CD14-positive monocyte (primary cell): ENCODE measurements around the gene MYL3. TPM values are rescaled to one million over a fixed set of nuclear protein-coding genes. Genes with fewer than 3 reads are reported as not detected.

ENCODE experiments used
- DNase-seq, 3 donors: peaks; one replicate each; pipeline ENCODE4 v3.0.0-alpha.2; 2011 to 2022
- H2AFZ ChIP-seq: 2 replicates; pipeline ENCODE4 v1.6.0; 2012; ENCODE audit warnings: mild to moderate bottlenecking, low read depth, low read length, inconsistent platforms; ENCODE audit not compliant: insufficient read depth, poor library complexity, severe bottlenecking
- H3K27ac ChIP-seq, 2 donors: 1 replicate in 1 of 2; 2 replicates in 1 of 2; pipeline ENCODE4 v1.5.1; 2012 to 2013; ENCODE audit warnings: low read length in 2 of 2, control low read depth in 1 of 2, inconsistent platforms in 1 of 2, low read depth in 1 of 2, mild to moderate bottlenecking in 1 of 2
- H3K27me3 ChIP-seq, 2 donors: one replicate each; pipeline versions ENCODE4 v1.6.0 to v1.6.1; 2011 to 2013; ENCODE audit warnings: low read length in 2 of 2; ENCODE audit not compliant: control insufficient read depth in 2 of 2, insufficient read depth in 2 of 2
- H3K36me3 ChIP-seq, 2 donors: replicated peaks in 1 of 2; 1 replicate in 1 of 2; 2 replicates in 1 of 2; pipeline versions ENCODE4 v1.5.1 to v1.6.1; 2012 to 2013; ENCODE audit warnings: low read length in 2 of 2, control low read depth in 1 of 2, inconsistent platforms in 1 of 2, mild to moderate bottlenecking in 1 of 2; ENCODE audit not compliant: insufficient read depth in 2 of 2, control insufficient read depth in 1 of 2
- H3K4me1 ChIP-seq, 2 donors: 1 replicate in 1 of 2; 2 replicates in 1 of 2; pipeline versions ENCODE4 v1.5.1 to v1.6.1; 2012 to 2013; ENCODE audit warnings: low read length in 2 of 2, control low read depth in 1 of 2, inconsistent platforms in 1 of 2, mild to moderate bottlenecking in 1 of 2, moderate library complexity in 1 of 2; ENCODE audit not compliant: insufficient read depth in 2 of 2, control insufficient read depth in 1 of 2
- H3K4me2 ChIP-seq: replicated peaks from 2 replicates; pipeline ENCODE3; 2012; ENCODE audit warnings: low read length, moderate library complexity, mild to moderate bottlenecking; ENCODE audit not compliant: poor library complexity, severe bottlenecking; ENCODE audit errors: extremely low read depth
- H3K4me3 ChIP-seq, 3 experiments: fragments of 200-600 bp in 1 of 3; sonication (generic) in 1 of 3; replicated peaks in 1 of 3; 1 replicate in 2 of 3; 2 replicates in 1 of 3; pipeline ENCODE4 v1.5.1; 2011 to 2013; ENCODE audit warnings: low read length in 3 of 3, mild to moderate bottlenecking in 3 of 3, control low read depth in 2 of 3, low read depth in 2 of 3, inconsistent platforms in 1 of 3, moderate library complexity in 1 of 3
- H3K79me2 ChIP-seq: 2 replicates; pipeline ENCODE4 v1.6.0; 2012; ENCODE audit warnings: mild to moderate bottlenecking, control low read depth, inconsistent platforms, low read length, moderate library complexity; ENCODE audit not compliant: insufficient read depth
- H3K9ac ChIP-seq: 2 replicates; pipeline ENCODE4 v1.6.0; 2017; ENCODE audit warnings: low read length, mild to moderate bottlenecking; ENCODE audit not compliant: insufficient read depth, poor library complexity, severe bottlenecking
- H3K9me3 ChIP-seq, 2 donors: replicated peaks in 1 of 2; 1 replicate in 1 of 2; 2 replicates in 1 of 2; pipeline versions ENCODE4 v1.5.1 to v1.6.1; 2012 to 2013; ENCODE audit warnings: low read length in 2 of 2, control low read depth in 1 of 2; ENCODE audit not compliant: control insufficient read depth in 1 of 2, insufficient read depth in 1 of 2
- H4K20me1 ChIP-seq: 2 replicates; pipeline ENCODE4 v1.6.0; 2012; ENCODE audit warnings: mild to moderate bottlenecking, low read length, control low read depth, moderate library complexity; ENCODE audit not compliant: insufficient read depth
- H3K27ac Mint-ChIP-seq, 7 donors: one replicate each; pipeline ENCODE4 v1.8.0; 2020; ENCODE audit warnings: mild to moderate bottlenecking in 7 of 7, mixed read lengths in 7 of 7, moderate library complexity in 6 of 7, inconsistent platforms in 2 of 7
- H3K27me3 Mint-ChIP-seq, 3 donors: one replicate each; pipeline ENCODE4 v1.8.0; 2021 to 2022; ENCODE audit warnings: low read depth in 3 of 3, mild to moderate bottlenecking in 3 of 3, mixed read lengths in 3 of 3, moderate library complexity in 3 of 3, inconsistent platforms in 1 of 3
- H3K36me3 Mint-ChIP-seq, 2 donors: one replicate each; pipeline ENCODE4 v1.8.0; 2020; ENCODE audit warnings: mixed read lengths in 2 of 2, inconsistent platforms in 1 of 2, mild to moderate bottlenecking in 1 of 2
- H3K4me1 Mint-ChIP-seq: one replicate; pipeline ENCODE4 v1.8.0; 2020; ENCODE audit warnings: mild to moderate bottlenecking, mixed read lengths
- H3K4me3 Mint-ChIP-seq, 2 donors: one replicate each; pipeline ENCODE4 v1.8.0; 2020; ENCODE audit warnings: mild to moderate bottlenecking in 2 of 2, mixed read lengths in 2 of 2, moderate library complexity in 1 of 2
- H3K9me3 Mint-ChIP-seq, 7 donors: one replicate each; pipeline ENCODE4 v1.8.0; 2020 to 2022; ENCODE audit warnings: mixed read lengths in 7 of 7, mild to moderate bottlenecking in 6 of 7, moderate library complexity in 6 of 7, inconsistent platforms in 2 of 7
- WGBS: methylation state at CpG from one replicate; pipeline ENCODE4 v1.1.5; 2013; ENCODE audit warnings: missing lambda C conversion rate; ENCODE audit not compliant: insufficient coverage; 5-methylcytosine and 5-hydroxymethylcytosine counted together
- intact Hi-C, 2 donors: fragments of 100-400 bp; cut with micrococcal nuclease; formaldehyde crosslinking; loops; one replicate each; pipeline versions ENCODE4 v1.15.0 to v1.15.1; 2023
- polyA plus RNA-seq, 3 donors: library from polyadenylated mRNA; depleted of rRNA in 1 of 3; unstranded in 2 of 3; stranded (reverse) in 1 of 3; fragments of 300-500 nt in 2 of 3; fragments of >200 nt in 1 of 3; fragmentation: Illumina TruSeq in 2 of 3; gene quantifications; 1 replicate in 2 of 3; 2 replicates in 1 of 3; pipeline ENCODE4 v1.2.3, GENCODE V29; 2012 to 2021
- TF ChIP-seq, protein P1 (sequence below): fragments of 200-600 bp; IDR thresholded peaks from one replicate; pipeline ENCODE4 v1.8.0; 2022; ENCODE audit warnings: antibody characterized with exemption, mild to moderate bottlenecking

The MYL3 gene
- polyA plus RNA-seq, 3 donors: not detected

DNA sequence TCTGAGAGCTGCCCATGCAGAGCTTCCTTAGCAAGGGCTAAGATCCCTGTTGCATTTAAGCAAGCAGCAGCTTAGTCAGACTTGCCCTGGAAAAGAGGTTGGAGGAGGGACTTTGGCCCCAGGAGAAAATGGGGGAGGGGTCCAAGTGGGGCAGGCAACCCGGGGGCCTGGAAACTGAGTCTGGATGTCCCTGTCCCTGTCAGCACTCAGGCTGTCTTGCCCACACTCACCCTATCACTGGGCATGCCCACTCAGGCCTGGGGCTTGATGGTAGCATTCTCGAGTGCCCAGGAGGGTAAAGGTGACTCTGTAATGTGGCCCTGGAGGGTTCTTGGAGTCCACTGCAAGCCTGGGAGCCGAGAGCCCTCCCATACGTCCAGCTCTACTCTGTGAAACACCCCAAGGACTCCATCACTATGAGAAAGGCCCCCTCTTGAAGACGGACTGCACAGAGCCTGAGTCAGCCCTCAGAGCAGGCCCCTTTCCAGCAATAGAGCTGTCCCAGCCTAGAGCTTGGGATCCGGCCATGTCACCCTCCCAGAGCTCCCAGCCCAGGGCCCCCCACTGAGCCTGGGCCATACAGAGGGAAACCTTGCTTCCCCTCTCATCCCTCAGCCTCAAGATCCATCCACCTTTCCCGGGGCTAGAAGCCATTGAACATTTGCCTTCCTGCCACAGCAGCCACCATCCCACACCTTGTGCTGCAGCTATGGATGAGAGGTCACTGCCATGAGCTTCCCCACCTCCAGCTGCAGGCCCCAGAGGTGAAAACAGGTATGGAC lies 13.4 kb downstream of the MYL3 start:
- H3K9ac ChIP-seq: no peak overlapping the region
- peaks cover 17 to 21% of the 10 kb centered on the region in 2 donors for H3K4me1 ChIP-seq
- no peaks in the 10 kb centered on the region for H3K79me2 ChIP-seq
- WGBS: 75% methylated on average over 3 of the region's 7 CpGs
- no peaks in the 10 kb centered on the region for H3K36me3 Mint-ChIP-seq
- intact Hi-C loops: no loop called here
- no peak overlapping the region for H3K27ac ChIP-seq
- peaks cover 0 to 18% of the 10 kb centered on the region in 2 donors for H3K27me3 ChIP-seq
- TF ChIP-seq, protein P1, sequence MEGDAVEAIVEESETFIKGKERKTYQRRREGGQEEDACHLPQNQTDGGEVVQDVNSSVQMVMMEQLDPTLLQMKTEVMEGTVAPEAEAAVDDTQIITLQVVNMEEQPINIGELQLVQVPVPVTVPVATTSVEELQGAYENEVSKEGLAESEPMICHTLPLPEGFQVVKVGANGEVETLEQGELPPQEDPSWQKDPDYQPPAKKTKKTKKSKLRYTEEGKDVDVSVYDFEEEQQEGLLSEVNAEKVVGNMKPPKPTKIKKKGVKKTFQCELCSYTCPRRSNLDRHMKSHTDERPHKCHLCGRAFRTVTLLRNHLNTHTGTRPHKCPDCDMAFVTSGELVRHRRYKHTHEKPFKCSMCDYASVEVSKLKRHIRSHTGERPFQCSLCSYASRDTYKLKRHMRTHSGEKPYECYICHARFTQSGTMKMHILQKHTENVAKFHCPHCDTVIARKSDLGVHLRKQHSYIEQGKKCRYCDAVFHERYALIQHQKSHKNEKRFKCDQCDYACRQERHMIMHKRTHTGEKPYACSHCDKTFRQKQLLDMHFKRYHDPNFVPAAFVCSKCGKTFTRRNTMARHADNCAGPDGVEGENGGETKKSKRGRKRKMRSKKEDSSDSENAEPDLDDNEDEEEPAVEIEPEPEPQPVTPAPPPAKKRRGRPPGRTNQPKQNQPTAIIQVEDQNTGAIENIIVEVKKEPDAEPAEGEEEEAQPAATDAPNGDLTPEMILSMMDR: no peak
- H3K4me3 ChIP-seq: no peak overlapping the region
- no peak overlapping the region for H3K4me3 Mint-ChIP-seq
- no peak overlapping the region for H3K4me2 ChIP-seq
- no peaks in the 10 kb centered on the region for H3K9me3 Mint-ChIP-seq
- no peaks in the 10 kb centered on the region for H4K20me1 ChIP-seq
- no peaks in the 10 kb centered on the region for H3K9me3 ChIP-seq
- no peaks in the 10 kb centered on the region for H3K36me3 ChIP-seq
- peaks cover 6 to 27% (median 17%) of the 10 kb centered on the region in 3 donors for H3K27me3 Mint-ChIP-seq
- H2AFZ ChIP-seq: no peak overlapping the region
- DNase-seq: no peak
- peak overlapping the region in 1 of 7 donors; percentile 7 for H3K27ac Mint-ChIP-seq
- H3K4me1 Mint-ChIP-seq: peaks cover 13% of the 10 kb centered on the region

DNA sequence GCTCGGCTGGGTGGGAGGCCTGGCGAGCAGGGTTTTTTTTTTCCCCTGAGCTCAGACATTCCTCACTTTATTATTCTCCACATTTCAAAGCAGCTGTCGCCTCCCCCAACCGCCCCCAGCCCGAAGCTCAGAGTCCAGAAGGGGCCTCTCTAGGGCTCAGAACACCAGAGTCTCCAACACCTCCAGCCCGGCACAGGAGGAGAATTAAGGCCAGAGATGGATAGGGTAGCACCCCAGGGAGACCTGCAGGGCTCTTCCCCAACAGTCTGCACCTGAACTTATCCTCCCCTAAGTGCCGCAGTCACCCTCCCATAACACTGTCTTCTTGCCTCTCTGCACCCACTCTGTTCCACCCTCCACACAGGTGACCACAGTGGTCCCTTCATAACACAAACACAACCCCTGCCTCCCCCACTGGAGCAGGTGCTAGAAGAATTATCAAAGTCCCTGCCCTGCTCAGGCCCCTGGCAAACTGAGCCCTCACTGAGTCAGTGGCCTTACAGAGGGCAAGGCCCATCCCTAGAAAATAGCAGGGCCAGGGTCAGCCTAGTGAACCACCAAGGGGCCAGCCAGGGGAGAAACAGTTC lies 14.1 kb downstream of the MYL3 start:
- Mint-ChIP-seq H3K9me3 (no peaks in the 10 kb centered on the region), H3K27me3 (peaks cover 10 to 27% (median 21%) of the 10 kb centered on the region in 3 donors), H3K4me3 (no peak overlapping the region), H3K27ac (no peak overlapping the region), H3K4me1 (peaks cover 13% of the 10 kb centered on the region), H3K36me3 (no peaks in the 10 kb centered on the region)
- Histone ChIP-seq H3K27ac (no peak overlapping the region), H3K9me3 (no peaks in the 10 kb centered on the region), H4K20me1 (no peaks in the 10 kb centered on the region), H2AFZ (no peak overlapping the region), H3K36me3 (no peaks in the 10 kb centered on the region), H3K4me1 (peaks cover 17 to 21% of the 10 kb centered on the region in 2 donors), H3K79me2 (no peaks in the 10 kb centered on the region), H3K4me3 (no peak overlapping the region), H3K9ac (no peak overlapping the region), H3K27me3 (peaks cover 0 to 19% of the 10 kb centered on the region in 2 donors), H3K4me2 (no peak overlapping the region)
- TF ChIP-seq, protein P1: no peak
- no peak for DNase-seq
- intact Hi-C loops: no loop called here
- WGBS: 97% methylated on average over 6 of the region's 7 CpGs
